Duodenal mucosa (tissue), 2 donors: ENCODE data around the gene MUC21.
"Not testable (repeated sequence)": the region's sequence is repeated elsewhere in the genome, so short reads cannot be mapped to it uniquely, and the experiment has no call there.

Experiments used
- H3K27ac ChIP-seq: one replicate; pipeline ENCODE4 v1.7.0; 2013; ENCODE audit warnings: low read depth, low read length
- H3K27me3 ChIP-seq, 2 donors: one replicate each; pipeline ENCODE4 v1.7.0; 2013; ENCODE audit warnings: low read length in 2 of 2, control low read depth in 1 of 2; ENCODE audit not compliant: insufficient read depth in 2 of 2, control insufficient read depth in 1 of 2
- H3K36me3 ChIP-seq, 2 donors: one replicate each; pipeline ENCODE4 v1.7.0; 2013; ENCODE audit warnings: low read length in 2 of 2, control low read depth in 1 of 2; ENCODE audit not compliant: insufficient read depth in 2 of 2, control insufficient read depth in 1 of 2
- H3K4me1 ChIP-seq, 2 donors: one replicate each; pipeline ENCODE4 v1.7.0; 2013; ENCODE audit warnings: low read length in 2 of 2, control low read depth in 1 of 2; ENCODE audit not compliant: insufficient read depth in 2 of 2, control insufficient read depth in 1 of 2
- H3K4me3 ChIP-seq, 2 donors: one replicate each; pipeline ENCODE4 v1.7.0; 2013; ENCODE audit warnings: low read length in 2 of 2, low read depth in 1 of 2
- H3K9ac ChIP-seq, 2 donors: one replicate each; pipeline ENCODE4 v1.7.0; 2013; ENCODE audit warnings: low read length in 2 of 2, low read depth in 1 of 2
- H3K9me3 ChIP-seq, 2 donors: one replicate each; pipeline ENCODE4 v1.7.0; 2013; ENCODE audit warnings: low read length in 2 of 2, control low read depth in 1 of 2; ENCODE audit not compliant: control insufficient read depth in 1 of 2

The MUC21 gene

DNA sequence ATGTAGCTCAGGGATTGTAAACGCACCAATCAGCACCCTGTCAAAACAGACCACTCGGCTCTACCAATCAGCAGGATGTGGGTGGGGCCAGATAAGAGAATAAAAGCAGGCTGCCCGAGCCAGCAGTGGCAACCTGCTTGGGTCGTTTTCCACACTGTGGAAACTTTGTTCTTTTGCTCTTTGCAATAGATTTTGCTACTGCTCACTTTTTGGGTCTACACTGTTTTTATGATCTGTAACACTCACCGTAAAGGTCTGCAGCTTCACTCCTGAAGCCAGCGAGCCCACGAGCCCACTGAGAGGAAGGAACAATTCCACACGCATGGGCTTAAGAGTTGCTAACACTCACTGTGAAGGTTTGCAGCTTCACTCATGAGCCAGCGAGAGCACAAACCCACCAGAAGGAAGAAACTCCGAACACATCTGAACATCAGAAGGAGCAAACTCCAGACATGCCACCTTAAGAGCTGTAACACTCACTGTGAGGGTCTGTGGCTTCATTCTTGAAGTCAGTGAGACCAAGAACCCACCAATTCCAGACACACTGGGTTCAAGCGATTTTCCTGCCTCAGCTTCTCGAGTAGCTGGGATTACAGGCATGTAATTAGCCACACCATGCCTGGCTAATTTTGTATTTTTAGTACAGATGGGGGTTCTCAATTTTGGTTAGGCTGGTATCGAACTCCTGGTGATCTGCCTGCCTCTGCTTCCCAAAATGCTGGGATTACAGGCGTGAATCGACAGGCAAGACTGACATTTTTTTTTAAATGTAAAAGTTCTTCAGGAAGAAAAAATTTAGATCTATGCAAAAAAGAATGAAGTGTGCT lies 38.4 kb downstream of the MUC21 start:
- H3K27me3 ChIP-seq, H3K36me3 ChIP-seq, H3K4me1 ChIP-seq, H3K4me3 ChIP-seq, H3K9me3 ChIP-seq, H3K9ac ChIP-seq, H3K27ac ChIP-seq: not testable (repeated sequence)

DNA sequence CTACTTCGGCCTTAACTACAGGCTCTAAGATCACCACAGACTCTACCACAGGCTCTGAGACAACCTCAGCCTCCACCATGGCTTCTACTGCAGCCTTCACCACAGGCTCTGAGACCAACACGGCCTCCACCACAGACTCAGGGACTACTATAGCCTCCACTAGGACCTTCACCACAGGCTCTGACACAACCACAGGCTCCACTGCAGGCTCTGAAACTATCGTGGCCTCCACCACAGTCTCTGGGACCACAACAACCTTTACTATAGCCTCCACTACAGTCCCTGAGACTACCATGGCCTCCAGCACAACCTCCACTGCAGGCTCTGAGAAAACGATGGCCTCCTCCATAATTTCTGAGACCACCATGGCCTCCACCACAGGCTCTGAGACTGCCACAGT lies 42.1 kb downstream of the MUC21 start:
- H3K9me3 ChIP-seq, result no peaks in the 10 kb centered on the region
- H3K9ac ChIP-seq, result no peak overlapping the region
- H3K27me3 ChIP-seq, result peaks cover 0 to 4% of the 10 kb centered on the region in 2 donors
- no peak overlapping the region for H3K27ac ChIP-seq
- H3K4me1 ChIP-seq, result no peaks in the 10 kb centered on the region
- no peak overlapping the region for H3K4me3 ChIP-seq
- no peaks in the 10 kb centered on the region for H3K36me3 ChIP-seq

DNA sequence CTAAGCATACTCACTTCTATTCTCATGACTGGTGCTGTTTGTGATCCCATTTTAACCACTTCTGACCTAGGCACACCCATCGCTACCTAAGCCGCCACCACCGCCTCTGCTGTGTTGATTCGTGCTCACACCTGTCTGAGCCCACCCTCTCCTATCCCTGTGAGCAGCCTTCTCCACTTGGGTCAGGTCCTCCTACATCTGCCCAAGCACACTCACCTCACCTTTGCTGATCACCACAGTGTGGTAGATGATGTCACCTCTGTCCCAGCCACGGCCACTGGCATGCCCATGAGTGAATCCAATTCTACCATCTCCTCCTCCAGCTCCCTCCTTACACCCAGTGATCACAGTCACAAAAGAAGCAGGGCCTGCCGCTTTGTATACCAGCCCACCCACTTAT lies 47.6 kb downstream of the MUC21 start:
- H3K9ac ChIP-seq, result no peak overlapping the region
- H3K36me3 ChIP-seq, result no peaks in the 10 kb centered on the region
- peaks cover 0 to 4% of the 10 kb centered on the region in 2 donors for H3K27me3 ChIP-seq
- H3K9me3 ChIP-seq, result no peaks in the 10 kb centered on the region
- H3K4me1 ChIP-seq, result no peaks in the 10 kb centered on the region
- no peak overlapping the region for H3K27ac ChIP-seq
- no peak overlapping the region for H3K4me3 ChIP-seq

DNA sequence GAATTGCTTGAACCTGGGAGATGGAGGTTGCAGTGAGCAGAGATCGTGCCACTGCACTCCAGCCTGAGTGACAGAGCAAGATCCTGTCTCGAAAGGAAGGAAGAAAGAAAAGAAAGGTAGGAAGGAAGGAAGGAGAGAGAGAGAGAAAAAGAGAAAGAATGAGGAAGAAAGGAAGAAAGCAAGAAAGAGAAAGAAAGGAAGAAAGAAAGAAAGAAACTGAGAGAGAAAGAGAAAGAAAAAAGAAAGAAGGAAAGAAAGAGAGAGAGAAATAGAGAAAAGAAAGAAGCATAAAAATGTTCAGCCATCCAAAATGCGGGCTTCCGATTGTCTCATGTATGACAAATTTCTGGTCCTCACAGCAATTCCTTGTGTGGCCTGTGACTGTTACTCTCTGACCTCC lies 49.6 kb downstream of the MUC21 start:
- Histone ChIP-seq H3K4me1 (no peaks in the 10 kb centered on the region), H3K4me3 (no peak overlapping the region), H3K9ac (no peak overlapping the region), H3K27ac (no peak overlapping the region), H3K36me3 (no peaks in the 10 kb centered on the region), H3K9me3 (no peaks in the 10 kb centered on the region), H3K27me3 (peaks cover 0 to 4% of the 10 kb centered on the region in 2 donors)

DNA sequence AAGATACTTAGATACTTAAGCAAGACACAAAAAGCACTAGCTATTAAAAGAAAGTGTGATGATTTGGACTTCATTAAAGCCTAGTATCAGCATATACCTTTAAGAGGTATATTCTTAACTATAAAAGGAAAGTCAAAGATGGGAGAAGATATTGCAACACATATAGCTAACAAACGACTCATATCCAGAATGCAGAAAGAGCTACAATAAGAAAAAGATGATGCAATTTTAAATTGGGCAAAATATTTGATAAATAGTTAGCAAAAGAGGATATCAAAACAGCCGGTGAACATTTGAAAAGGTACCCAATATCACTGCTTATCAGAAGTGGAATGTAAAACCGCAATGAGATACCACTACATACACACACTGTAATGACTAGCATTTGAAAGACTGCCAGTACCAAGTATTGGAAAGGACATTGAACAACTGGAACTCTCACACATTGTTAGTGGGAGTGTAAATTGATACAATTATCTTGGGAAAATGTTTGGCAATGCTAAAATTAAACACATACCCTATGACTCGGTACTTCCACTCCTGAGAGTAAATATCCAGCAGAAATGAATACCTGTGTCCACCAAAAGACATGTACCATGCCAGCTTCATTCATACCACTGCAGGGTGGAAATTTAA lies 52.5 kb downstream of the MUC21 start:
- no peak overlapping the region for H3K4me3 ChIP-seq
- no peak overlapping the region for H3K9ac ChIP-seq
- no peaks in the 10 kb centered on the region for H3K27me3 ChIP-seq
- H3K9me3 ChIP-seq, result no peaks in the 10 kb centered on the region
- H3K4me1 ChIP-seq, result no peaks in the 10 kb centered on the region
- H3K27ac ChIP-seq, result no peak overlapping the region
- H3K36me3 ChIP-seq, result no peaks in the 10 kb centered on the region

DNA sequence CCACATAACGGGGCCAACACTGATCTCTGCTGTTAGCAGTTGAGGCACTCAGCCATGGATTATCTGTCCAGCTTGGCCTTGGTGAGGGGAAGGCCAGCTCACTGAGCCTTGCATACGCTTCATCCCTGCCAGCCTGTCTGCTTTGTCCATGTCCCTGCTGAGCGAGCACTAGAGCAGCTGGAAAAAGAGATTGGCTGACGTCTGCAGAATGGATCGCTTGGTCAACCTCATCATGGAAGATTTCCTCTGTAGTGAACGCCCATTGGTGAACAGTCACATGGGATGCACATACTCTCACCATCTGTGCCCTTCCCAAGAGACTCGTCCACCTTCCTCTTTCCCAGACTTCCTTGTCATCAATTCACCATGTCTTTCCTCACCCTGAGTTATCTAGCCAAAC lies 53.7 kb downstream of the MUC21 start:
- no peaks in the 10 kb centered on the region for H3K9me3 ChIP-seq
- H3K27ac ChIP-seq, result no peak overlapping the region
- H3K36me3 ChIP-seq, result no peaks in the 10 kb centered on the region
- H3K27me3 ChIP-seq, result no peaks in the 10 kb centered on the region
- no peaks in the 10 kb centered on the region for H3K4me1 ChIP-seq
- no peak overlapping the region for H3K4me3 ChIP-seq
- H3K9ac ChIP-seq, result no peak overlapping the region

DNA sequence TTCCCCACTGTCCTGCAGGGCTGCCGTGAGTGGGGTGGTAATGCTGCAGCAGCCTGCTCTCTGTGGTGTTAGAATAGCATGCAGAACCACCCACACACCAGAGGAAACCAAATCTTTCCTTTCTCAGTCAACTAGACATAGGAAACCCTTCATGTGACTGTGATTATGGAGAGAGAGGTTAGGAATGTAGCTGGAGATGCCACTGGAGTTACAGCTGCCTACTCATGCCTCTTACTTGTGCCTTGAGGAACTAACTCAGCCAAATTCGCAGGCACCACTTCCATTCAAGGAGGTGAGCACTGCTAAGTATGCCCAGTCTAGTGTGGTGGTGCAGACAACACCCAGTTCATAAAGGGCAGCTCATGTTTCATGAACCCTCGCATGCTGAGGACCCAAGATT lies 54.2 kb downstream of the MUC21 start:
- no peaks in the 10 kb centered on the region for H3K9me3 ChIP-seq
- H3K27me3 ChIP-seq, result no peaks in the 10 kb centered on the region
- no peaks in the 10 kb centered on the region for H3K36me3 ChIP-seq
- H3K9ac ChIP-seq, result no peak overlapping the region
- H3K4me3 ChIP-seq, result no peak overlapping the region
- H3K4me1 ChIP-seq, result no peaks in the 10 kb centered on the region
- no peak overlapping the region for H3K27ac ChIP-seq

DNA sequence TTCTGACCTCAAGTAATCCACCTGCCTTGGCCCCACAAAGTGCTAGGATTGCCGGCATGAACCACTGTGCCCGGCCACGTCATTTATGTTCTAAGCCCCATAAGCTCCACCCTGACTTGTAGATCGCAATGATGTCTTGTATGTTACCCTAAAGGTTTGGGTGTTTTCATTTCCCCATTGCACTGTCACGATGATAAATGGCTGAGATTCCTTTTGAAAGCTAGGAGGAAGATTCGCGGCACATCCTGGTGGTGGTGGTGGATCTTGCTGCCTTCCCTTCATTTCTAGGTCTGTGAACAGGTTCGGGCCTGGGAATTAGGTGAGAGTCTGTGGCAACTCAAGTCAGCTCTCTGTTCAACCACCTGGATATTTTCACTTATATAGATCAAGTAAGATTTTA lies 55.0 kb downstream of the MUC21 start:
- Histone ChIP-seq H3K9me3 (no peaks in the 10 kb centered on the region), H3K4me3 (no peak overlapping the region), H3K27me3 (no peaks in the 10 kb centered on the region), H3K27ac (no peak overlapping the region), H3K36me3 (no peaks in the 10 kb centered on the region), H3K9ac (no peak overlapping the region), H3K4me1 (peaks cover 0 to 7% of the 10 kb centered on the region in 2 donors)
